HG02852 (cell line): ENCODE measurements around the gene NBEAL1.
"Not testable (repeated sequence)": the region's sequence is repeated elsewhere in the genome, so short reads cannot be mapped to it uniquely, and the experiment has no call there.

ENCODE experiments used
- ATAC-seq: cut with Tn5 transposase; IDR thresholded peaks from one replicate; pipeline ENCODE4 v1.9.1; 2021; ENCODE audit warnings: mild to moderate bottlenecking, moderate library complexity; ENCODE audit not compliant: unreplicated experiment

The NBEAL1 gene

DNA sequence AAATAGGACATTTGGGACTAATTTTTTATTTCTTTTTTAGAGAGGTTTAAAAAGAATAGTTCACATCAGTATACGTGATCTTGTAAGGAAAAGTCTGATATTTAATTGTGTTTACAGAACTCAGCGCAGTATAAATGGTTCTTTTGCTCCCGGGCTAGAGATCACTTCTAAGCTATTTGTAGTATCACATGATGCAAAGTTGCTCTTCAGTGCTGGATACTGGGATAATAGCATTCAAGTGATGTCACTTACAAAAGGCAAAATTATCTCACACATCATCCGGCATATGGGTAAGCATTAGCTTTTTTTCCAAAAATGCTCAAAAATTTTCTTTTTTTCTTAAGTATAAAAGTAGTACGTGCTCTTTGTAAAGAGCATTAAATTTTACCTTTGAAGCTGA is 186.8 kb downstream of the NBEAL1 start:
- no peak for ATAC-seq

DNA sequence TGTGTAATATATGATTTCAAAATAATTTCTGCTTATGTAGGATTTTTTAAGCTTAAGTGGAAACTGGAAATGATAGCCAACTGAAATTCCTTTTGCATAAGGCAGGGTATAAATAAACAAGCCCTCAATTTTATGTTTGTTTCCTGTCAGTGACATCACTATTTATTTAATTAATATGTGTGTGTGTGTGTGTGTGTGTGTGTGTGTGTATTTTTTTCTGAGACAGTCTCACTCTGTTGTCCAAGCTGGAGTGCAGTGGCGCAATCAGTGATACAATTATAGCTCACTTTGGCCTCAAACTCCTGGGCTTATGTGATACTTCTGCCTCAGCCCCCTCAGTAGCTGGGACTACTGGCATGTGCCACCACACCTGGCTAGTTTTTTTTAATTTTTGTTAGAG is 194.9 kb downstream of the NBEAL1 start:
- ATAC-seq, result no peak

DNA sequence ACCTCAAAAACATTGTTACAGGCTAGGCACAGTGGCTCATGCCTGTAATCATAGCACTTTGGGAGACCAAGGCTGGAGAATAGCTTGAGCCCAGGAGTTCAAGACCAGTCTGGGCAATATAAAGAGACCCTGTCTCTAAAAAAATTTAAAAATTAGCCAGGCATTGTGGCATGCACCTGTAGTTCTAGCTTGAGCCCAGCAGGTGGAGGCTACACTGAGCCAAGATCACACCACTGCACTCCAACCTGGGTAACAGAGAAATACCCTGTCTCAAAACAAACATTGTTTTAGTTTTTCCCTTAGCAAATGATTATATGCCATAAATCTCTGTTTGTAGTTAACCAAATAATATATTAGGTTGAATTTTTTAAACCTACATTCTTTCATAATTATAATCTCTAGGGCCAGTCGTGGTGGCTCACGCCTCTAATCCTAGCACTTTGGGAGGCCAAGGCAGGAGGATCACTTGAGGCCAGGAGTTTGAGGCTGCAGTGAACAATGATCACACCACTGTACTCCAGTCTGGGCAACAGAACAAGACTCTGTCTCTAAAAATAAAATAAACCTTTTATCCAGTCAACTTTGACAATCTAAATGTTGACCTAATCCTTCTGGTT is 210.9 kb downstream of the NBEAL1 start:
- no peak for ATAC-seq

DNA sequence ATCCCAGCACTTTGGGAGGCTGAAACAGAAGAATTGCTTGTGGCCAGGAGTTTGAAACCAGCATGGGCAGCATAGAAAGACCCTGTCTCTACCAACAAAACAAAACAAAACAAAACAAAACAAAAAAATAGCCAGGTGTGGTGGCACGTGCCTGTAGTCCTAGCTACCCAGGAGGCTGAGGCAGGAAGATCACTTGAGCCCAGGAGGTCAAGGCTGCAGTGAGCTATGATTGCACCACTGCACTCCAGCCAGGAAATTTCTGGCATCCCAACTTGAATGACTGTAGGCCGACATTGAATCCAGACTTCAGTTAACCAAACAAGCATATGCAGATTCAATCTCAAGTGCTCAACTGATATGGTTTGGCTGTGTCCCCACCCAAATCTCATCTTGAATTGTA is 215.0 kb downstream of the NBEAL1 start:
- not testable (repeated sequence) for ATAC-seq

DNA sequence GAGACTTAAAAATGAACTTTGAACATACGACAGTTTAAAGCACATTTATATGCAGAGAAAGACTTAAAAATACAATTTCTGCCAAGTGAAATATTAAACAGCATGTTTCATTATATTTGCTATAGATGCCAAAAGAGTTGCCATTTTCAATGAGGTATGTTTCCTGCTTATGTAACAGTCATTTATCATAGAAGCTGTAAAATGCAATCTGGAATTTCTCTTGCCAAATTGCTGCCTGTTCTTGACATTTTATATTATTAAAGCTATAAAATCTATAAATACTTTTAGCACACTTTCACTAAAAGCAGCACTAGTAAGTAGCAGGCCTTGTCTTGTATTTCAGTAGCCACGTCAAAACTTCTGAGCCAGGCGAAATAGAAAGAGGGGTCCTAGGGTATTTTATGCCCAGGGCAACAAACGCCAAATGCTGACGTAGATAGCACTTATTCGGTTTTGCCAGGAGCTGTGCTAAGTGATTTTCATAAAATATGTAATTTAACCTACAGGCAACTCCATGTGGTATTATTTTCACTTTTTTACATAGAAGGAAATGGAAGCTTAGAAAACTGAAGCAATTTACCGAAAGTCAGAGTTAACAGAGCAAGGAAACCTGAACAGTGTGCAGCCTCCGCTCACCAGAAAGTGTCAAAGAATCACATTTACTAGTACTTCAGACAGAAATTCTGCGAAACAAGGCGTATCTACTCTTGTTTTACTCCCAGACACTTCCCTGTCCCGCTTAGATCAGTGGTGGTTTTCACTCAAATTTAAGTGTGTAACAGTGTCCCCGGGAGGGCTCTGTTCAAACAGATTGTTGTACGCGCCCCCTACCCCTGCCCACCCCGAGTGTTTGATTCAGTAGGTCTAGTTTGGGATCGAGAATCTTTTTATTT is 222.9 kb downstream of the NBEAL1 start:
- ATAC-seq, result no peak

DNA sequence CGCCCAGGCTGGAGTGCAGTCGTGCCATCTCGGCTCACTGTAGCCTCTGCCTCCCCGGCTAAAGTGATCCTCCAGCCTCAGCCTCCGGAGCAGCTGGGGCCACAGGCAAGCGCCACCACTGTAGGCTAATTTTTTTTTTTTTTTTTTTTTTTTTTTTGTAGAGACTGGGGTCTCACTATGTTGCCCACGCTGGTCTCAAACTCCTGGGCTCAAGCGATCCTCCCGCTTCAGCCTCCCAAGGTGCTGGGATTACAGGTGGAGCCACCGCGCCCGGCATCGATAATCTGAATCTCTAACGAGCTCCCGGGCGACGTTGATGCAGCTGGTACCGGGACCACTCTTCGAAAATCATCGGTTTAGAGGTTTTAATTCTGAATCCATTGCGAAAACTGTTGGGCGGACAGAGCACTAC is 223.6 kb downstream of the NBEAL1 start:
- peak; percentile 1 for ATAC-seq

DNA sequence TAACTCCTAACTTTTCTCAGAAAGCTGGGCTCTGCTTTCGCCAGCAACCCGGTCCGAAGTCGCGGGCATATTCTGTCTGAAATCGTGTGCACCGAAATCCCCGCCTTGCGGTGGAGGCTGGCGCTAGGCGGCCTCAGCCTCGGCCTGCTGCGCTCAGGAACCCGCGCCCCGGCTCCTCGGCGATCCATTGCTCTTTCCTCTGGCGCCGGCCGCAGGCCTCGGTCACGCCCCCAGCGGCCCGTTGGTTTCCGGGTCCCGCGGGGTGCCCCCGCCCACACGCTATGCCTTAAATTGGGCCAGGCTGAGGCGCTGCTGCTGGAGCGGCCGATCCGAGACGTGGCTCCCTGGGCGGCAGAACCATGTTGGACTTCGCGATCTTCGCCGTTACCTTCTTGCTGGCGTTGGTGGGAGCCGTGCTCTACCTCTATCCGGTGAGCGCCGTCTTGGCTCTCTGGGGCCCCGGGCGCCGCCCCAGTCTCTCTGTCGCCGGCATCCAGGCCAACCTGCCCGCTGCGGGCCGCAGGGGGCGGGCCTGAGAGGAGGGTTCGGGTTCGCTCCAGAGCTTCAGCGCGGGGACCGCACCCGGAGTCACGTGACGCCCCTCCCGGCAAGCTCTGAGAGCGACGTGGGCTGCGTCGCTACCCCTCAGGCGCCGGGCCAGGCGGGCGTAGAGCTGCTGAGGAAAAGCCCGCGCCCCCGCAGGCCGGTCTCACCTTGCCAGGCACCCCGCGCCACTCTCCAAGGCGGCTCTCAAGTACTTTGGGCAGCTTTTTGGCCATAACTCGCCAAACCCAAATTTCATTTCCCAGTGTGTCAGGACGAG is 224.2 kb downstream of the NBEAL1 start, which contains the start of gene CYP20A1:
CYP20A1 (plus strand) TSS at position 315 of the 823 bp plus-strand sequence; CDS start at position 360, 45 bp downstream.
- ATAC-seq, result peak; percentile 88

DNA sequence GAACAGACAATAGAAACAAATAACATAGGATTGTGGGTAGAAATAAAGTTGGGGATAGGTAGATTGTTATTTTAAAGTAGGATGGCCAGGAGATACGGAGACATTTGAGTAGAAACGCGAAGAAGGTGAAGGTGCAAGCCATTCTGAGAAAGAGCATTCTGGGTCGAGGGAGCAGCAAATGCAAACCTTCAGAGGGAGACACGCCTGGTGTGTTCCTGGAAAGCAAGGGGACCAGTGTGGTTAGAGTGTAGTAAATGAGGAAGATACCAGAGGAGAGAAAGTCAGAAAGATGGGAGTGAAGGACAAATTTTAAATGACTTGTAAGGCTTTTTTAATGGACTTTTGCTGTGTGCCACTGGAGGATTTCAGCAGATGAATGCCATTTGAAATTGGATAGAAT is 225.8 kb downstream of the NBEAL1 start:
- ATAC-seq, result no peak

DNA sequence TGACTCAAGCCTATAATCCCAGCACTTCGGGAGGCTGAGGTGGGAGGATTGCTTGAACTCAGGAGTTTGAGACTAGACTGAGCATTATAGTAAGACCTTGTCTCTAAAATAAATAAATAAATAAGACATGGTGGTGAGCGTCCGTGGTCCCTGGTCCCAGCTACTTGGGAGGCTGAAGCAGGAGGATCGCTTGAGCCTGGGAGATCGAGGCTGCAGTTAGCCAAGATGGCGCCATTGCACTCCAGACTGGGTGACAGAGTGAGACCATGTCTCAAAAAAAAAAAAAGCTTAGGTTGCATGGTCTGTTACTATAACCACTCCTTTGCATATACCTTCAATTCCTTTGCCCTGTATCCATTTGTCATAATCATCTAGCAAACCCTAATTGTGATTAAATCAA is 227.8 kb downstream of the NBEAL1 start:
- ATAC-seq, result no peak

DNA sequence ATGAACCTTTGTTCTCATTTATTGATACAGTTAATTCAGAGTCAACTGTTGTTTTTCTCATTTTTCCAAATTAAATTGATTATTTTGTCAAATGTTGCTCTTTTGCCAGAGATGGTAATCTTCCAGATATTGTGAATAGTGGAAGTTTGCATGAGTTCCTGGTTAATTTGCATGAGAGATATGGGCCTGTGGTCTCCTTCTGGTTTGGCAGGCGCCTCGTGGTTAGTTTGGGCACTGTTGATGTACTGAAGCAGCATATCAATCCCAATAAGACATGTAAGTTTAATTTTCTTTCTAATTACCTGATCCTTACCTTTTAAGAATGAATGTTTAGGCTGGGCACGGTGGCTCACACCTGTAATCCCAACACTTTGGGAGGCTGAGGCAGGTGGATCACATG is 232.0 kb downstream of the NBEAL1 start:
- ATAC-seq, result no peak

DNA sequence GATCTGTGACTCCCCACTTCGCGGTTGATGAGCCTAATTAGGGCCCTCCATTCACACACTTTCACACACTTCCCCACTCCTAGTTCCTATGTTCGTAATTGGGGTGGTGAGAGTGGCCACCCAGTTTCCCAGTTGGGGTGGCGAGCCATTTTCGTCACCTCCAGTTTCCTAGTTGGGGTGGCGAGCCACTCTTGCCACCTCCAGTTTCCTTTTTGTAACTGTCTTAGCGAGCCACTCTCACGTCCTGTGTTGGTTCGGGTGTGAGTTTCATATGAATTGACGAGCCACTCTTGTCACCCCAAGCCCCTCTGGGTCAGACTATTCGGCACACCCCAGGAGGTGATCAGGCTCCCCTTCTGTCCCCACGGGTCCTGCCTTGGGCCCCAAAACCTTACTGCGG is 238.1 kb downstream of the NBEAL1 start:
- ATAC-seq, result no peak

DNA sequence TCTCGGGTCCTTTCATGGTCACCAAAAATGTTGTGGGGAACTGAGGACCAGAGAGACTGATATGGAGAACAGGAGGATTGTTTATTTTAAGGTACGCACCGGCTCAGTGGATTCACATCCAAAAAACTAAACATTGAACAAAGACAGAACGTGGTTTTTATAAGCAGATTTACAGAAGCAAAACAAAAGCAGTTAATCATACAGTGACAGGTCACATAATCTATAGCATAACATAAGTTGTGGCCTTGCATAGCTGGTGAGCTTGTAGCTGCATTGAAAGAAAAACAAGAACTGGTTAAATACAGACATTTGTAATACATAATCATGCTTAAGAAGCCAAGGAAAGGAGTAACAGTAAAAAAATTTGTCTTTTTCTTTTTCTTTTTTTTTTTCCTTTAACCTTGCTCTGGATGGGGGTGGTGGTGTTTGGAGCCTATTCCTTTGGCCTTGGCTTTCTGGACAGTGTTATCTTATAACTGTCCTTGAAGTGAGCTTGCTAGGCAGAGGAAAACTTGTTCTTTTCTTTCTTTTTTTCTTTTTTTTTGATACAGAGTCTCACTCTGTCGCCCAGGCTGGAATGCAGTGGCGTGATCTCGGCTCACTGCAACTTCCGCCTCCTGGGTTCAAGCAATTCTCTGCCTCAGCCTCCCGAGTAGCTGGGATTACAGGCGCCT is 238.9 kb downstream of the NBEAL1 start:
- ATAC-seq, result not testable (repeated sequence)

DNA sequence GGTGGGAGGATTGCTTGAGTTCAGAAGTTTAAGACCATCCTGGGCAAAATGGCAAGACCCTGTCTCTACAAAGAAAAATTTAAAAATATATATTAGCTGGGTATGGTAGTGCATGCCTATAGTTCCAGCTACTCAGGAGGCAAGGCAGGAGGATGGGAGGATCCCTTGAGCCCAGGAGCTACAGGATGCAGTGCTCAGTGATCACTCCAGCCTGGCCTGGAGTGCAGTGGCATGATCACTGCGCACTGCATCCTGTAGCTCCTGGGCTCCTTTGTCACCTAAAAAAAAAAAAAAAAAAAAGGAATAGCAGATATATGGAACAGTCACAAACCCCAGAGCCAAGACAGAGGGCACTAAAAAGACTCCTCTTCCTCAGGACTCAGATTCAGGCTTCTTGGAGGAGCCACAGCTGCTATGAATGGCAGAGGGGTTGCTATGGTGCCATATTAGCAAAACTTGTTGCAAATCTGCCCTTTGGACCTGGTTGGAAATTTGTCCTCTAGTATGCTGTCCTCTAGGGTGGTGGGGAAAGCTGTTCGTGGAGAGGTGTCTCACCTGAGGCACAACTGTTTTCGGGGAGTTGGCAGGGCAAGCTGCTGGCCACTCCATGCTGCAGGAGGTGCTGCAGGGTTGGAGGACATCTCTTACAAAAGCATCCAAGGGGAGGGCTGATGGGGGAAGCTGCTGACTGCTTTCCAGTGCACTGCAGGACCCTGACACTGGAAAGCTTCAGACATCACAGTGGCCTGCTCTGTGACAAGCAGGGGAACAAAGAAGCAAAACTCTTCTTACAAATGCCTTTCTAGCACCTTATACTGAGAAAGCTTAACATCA is 246.9 kb downstream of the NBEAL1 start:
- ATAC-seq, result no peak
